ENCODE data around the gene TMEM94. TPM values are rescaled to one million over a fixed set of nuclear protein-coding genes. Genes with fewer than 3 reads are reported as not detected.

Gene TMEM94
- total and polyA plus RNA-seq, 2 of the 13 experiments (the other 11 are each of a cell fraction or from before 2014, with no cell fraction given) = 32.6 to 134 TPM

- TF ChIP-seq ZBED4 (CRISPR knock-in tag; IDR thresholded peaks at IDR 0.05; ENCODE audit: borderline replicate concordance) (no peak), AGO2 (optimal IDR thresholded peaks at IDR 0.05; ENCODE audit: low read depth, low read length) (peak; percentile 38), ARNT (IDR thresholded peaks at IDR 0.05) (no peak)
These were observed 39.6 kb downstream of the TMEM94 start (continued) for GRCh38 chr17:75496005-75496404.

DNA sequence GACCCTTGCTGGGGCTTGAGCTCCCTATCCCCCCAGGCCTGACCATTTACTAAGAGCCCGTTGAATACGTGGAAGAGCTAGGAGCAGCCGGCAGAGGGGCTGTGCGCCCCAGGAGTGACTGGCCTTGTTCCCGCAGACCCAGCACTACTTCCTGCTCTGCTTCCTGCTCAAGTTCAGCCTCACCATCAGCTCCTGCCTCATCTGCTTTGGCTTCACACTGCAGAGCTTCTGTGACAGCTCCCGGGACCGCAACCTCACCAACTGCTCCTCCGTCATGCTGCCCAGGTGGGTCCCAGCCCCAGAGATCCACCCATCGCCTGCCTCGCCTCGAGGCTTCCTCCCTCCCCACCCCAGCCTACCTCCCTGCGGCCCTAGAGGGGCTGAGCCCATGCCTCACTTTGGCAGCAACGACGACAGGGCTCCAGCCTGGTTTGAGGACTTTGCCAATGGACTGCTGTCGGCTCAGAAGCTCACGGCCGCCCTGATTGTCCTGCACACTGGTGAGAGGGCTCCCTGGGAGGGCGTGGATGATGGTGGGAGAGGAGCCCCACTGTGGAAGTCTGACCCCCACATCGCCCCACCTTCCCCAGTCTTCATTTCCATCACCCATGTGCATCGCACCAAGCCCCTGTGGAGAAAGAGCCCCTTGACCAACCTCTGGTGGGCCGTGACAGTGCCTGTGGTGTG lies 41.7 kb downstream of the TMEM94 start:
- DNase-seq (ENCODE audit: low spot score) (no peak), ATAC-seq (no peak), FAIRE-seq (no peak)
- Histone ChIP-seq H3K4me2 (ENCODE audit: low read depth, low read length) (no peak overlapping the region), H3K4me3 (replicated peaks in 1 of 3; ENCODE audit: insufficient read depth in 1 of 3, low read depth in 2 of 3, low read length in 3 of 3) (no peak overlapping the region), H3K79me2 (ENCODE audit: insufficient read depth, low read length) (no peaks in the 10 kb centered on the region), H3K27ac (ENCODE audit: extremely low read length, insufficient read depth, low read length) (no peak overlapping the region), H3K36me3 (replicated peaks in 1 of 2; ENCODE audit: control insufficient read depth in 1 of 2, insufficient read depth in 2 of 2, low read length in 2 of 2) (peaks cover 45 to 59% of the 10 kb centered on the region in 2 experiments; a peak in 4 of 5 replicates), H2AFZ (ENCODE audit: low read length) (no peak overlapping the region), H3K9me3 (ENCODE audit: low read length) (no peaks in the 10 kb centered on the region), H3K27me3 (ENCODE audit: control insufficient read depth in 1 of 2, insufficient read depth in 2 of 2, low read length in 2 of 2) (no peaks in the 10 kb centered on the region), H4K20me1 (ENCODE audit: insufficient read depth, low read length) (no peaks in the 10 kb centered on the region), H3K4me1 (ENCODE audit: insufficient read depth, low read length) (no peaks in the 10 kb centered on the region), H3K9ac (ENCODE audit: insufficient read depth, low read depth, low read length) (no peak overlapping the region)
- TF ChIP-seq, protein P1, sequence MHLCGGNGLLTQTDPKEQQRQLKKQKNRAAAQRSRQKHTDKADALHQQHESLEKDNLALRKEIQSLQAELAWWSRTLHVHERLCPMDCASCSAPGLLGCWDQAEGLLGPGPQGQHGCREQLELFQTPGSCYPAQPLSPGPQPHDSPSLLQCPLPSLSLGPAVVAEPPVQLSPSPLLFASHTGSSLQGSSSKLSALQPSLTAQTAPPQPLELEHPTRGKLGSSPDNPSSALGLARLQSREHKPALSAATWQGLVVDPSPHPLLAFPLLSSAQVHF (CRISPR knock-in tag; IDR thresholded peaks at IDR 0.05) = no peak
- no peak for TF ChIP-seq ZNF646 (CRISPR knock-in tag; IDR thresholded peaks at IDR 0.05)
- TF ChIP-seq CCAR2 (optimal IDR thresholded peaks at IDR 0.05; ENCODE audit: low read depth, low read length) = no peak
- TF ChIP-seq ZC3H13 (CRISPR knock-in tag; IDR thresholded peaks at IDR 0.05) = no peak
- TF ChIP-seq TCF12 (IDR thresholded peaks at IDR 0.05) = no peak
- TF ChIP-seq TCF12 (CRISPR knock-in tag; IDR thresholded peaks at IDR 0.05) = no peak
- no peak for TF ChIP-seq ZFP1 (CRISPR knock-in tag; IDR thresholded peaks at IDR 0.05)
- TF ChIP-seq ZNF550 (CRISPR knock-in tag; IDR thresholded peaks at IDR 0.05; ENCODE audit: borderline replicate concordance) = no peak
- TF ChIP-seq AGO2 (optimal IDR thresholded peaks at IDR 0.05; ENCODE audit: low read depth, low read length) = peak; percentile 72
- 0 out of 2 replicates have a peak, but pooled peaks have one; percentile 0 for TF ChIP-seq ZNF350 (CRISPR knock-in tag; IDR thresholded peaks at IDR 0.05; ENCODE audit: borderline replicate concordance, low read depth)
- intact Hi-C loops (cut with micrococcal nuclease; ENCODE audit: unreplicated experiment) (no loop called here), in situ Hi-C loops (cut with HindIII; ENCODE audit: extremely low pct_ligation_motif_present, low pct_unique_long_range_greater_than_20kb) (no loop called here)
- CTCF ChIA-PET (ENCODE audit: low intra/inter-chr PET ratio, low total read pairs) = no interaction called here
- WGBS (ENCODE audit: low lambda C conversion rate) = 96% methylated on average over 20 of the region's 21 CpGs
- BruUV-seq (replicated peaks) = no TSS peak
- POLR2A ChIA-PET = no interaction called here

Measured in HepG2 (cell line).